ENCODE results near the gene GP1BA.
"Not testable (repeated sequence)": the region's sequence is repeated elsewhere in the genome, so short reads cannot be mapped to it uniquely, and the experiment has no call there.

GP1BA gene

GRCh38 chr17:4908301-4908700, 23.8 kb upstream of the GP1BA start:
- Histone ChIP-seq H3K36me3 (ENCODE audit: insufficient read depth, low read length) (no peaks in the 10 kb centered on the region), H4K20me1 (ENCODE audit: insufficient read depth, low read length) (no peaks in the 10 kb centered on the region), H3K9me2 (ENCODE audit: low read depth, low read length) (no peaks in the 10 kb centered on the region), H3K79me2 (ENCODE audit: insufficient read depth, low read length) (no peaks in the 10 kb centered on the region), H3K27me3 (ENCODE audit: insufficient read depth, low read length) (no peaks in the 10 kb centered on the region), H3K27ac (ENCODE audit: low read depth, low read length, poor library complexity, severe bottlenecking) (no peak overlapping the region), H3K4me2 (ENCODE audit: low read length) (no peak overlapping the region), H3F3A (ENCODE audit: insufficient read depth, low read length) (no peaks in the 10 kb centered on the region), H3K4me1 (ENCODE audit: insufficient read depth, low read length, severe bottlenecking) (peaks cover 3% of the 10 kb centered on the region), H3K4me3 (ENCODE audit: low read depth, low read length, poor library complexity, severe bottlenecking) (no peak overlapping the region), H2AFZ (ENCODE audit: low read length) (no peak overlapping the region), H3K9ac (ENCODE audit: low read length) (no peak overlapping the region), H3K9me3 (ENCODE audit: low read length) (no peaks in the 10 kb centered on the region)
- TF ChIP-seq CTCF (IDR thresholded peaks at IDR 0.05; ENCODE audit: low read length) = no peak

GRCh38 chr17:4908711-4909496, 23.2 kb upstream of the GP1BA start:
- no peak overlapping the region for H3K9ac ChIP-seq (ENCODE audit: low read length)
- no peaks in the 10 kb centered on the region for H3K36me3 ChIP-seq (ENCODE audit: insufficient read depth, low read length)
- no peaks in the 10 kb centered on the region for H3K9me3 ChIP-seq (ENCODE audit: low read length)
- H3K27me3 ChIP-seq (ENCODE audit: insufficient read depth, low read length) = no peaks in the 10 kb centered on the region
- no peak overlapping the region for H3K27ac ChIP-seq (ENCODE audit: low read depth, low read length, poor library complexity, severe bottlenecking)
- TF ChIP-seq CTCF (IDR thresholded peaks at IDR 0.05; ENCODE audit: low read length) (peak; percentile 70), EZH2 (IDR thresholded peaks at IDR 0.05; ENCODE audit: borderline replicate concordance, low read length) (no peak)
- H3K79me2 ChIP-seq (ENCODE audit: insufficient read depth, low read length) = no peaks in the 10 kb centered on the region
- H3K4me1 ChIP-seq (ENCODE audit: insufficient read depth, low read length, severe bottlenecking) = no peaks in the 10 kb centered on the region
- H4K20me1 ChIP-seq (ENCODE audit: insufficient read depth, low read length) = no peaks in the 10 kb centered on the region
- no peak overlapping the region for H3K4me3 ChIP-seq (ENCODE audit: low read depth, low read length, poor library complexity, severe bottlenecking)
- no peaks in the 10 kb centered on the region for H3K9me2 ChIP-seq (ENCODE audit: low read depth, low read length)
- no peak overlapping the region for H2AFZ ChIP-seq (ENCODE audit: low read length)
- H3F3A ChIP-seq (ENCODE audit: insufficient read depth, low read length) = no peaks in the 10 kb centered on the region
- H3K4me2 ChIP-seq (ENCODE audit: low read length) = no peak overlapping the region

GRCh38 chr17:4913994-4914393, 18.1 kb upstream of the GP1BA start:
- Histone ChIP-seq H3K27ac (ENCODE audit: low read depth, low read length, poor library complexity, severe bottlenecking) (no peak overlapping the region), H3K4me3 (ENCODE audit: low read depth, low read length, poor library complexity, severe bottlenecking) (no peak overlapping the region), H3K9ac (ENCODE audit: low read length) (no peak overlapping the region), H3F3A (ENCODE audit: insufficient read depth, low read length) (no peaks in the 10 kb centered on the region), H3K79me2 (ENCODE audit: insufficient read depth, low read length) (no peaks in the 10 kb centered on the region), H3K9me2 (ENCODE audit: low read depth, low read length) (no peaks in the 10 kb centered on the region), H2AFZ (ENCODE audit: low read length) (no peak overlapping the region), H4K20me1 (ENCODE audit: insufficient read depth, low read length) (no peaks in the 10 kb centered on the region), H3K4me1 (ENCODE audit: insufficient read depth, low read length, severe bottlenecking) (no peaks in the 10 kb centered on the region), H3K27me3 (ENCODE audit: insufficient read depth, low read length) (no peaks in the 10 kb centered on the region), H3K9me3 (ENCODE audit: low read length) (no peaks in the 10 kb centered on the region), H3K4me2 (ENCODE audit: low read length) (no peak overlapping the region), H3K36me3 (ENCODE audit: insufficient read depth, low read length) (no peaks in the 10 kb centered on the region)
- TF ChIP-seq CTCF (IDR thresholded peaks at IDR 0.05; ENCODE audit: low read length) (no peak), EZH2 (IDR thresholded peaks at IDR 0.05; ENCODE audit: borderline replicate concordance, low read length) (no peak)

GRCh38 chr17:4914551-4914950, 17.5 kb upstream of the GP1BA start:
- H3K27ac ChIP-seq (ENCODE audit: low read depth, low read length, poor library complexity, severe bottlenecking); H3K4me2 ChIP-seq (ENCODE audit: low read length); H3K9me3 ChIP-seq (ENCODE audit: low read length); H3K4me3 ChIP-seq (ENCODE audit: low read depth, low read length, poor library complexity, severe bottlenecking); H4K20me1 ChIP-seq (ENCODE audit: insufficient read depth, low read length); H3K9me2 ChIP-seq (ENCODE audit: low read depth, low read length); H3K79me2 ChIP-seq (ENCODE audit: insufficient read depth, low read length); H3K36me3 ChIP-seq (ENCODE audit: insufficient read depth, low read length); H2AFZ ChIP-seq (ENCODE audit: low read length); H3F3A ChIP-seq (ENCODE audit: insufficient read depth, low read length); H3K4me1 ChIP-seq (ENCODE audit: insufficient read depth, low read length, severe bottlenecking); H3K9ac ChIP-seq (ENCODE audit: low read length); H3K27me3 ChIP-seq (ENCODE audit: insufficient read depth, low read length): not testable (repeated sequence)

All from OCI-LY1 (cell line).